ENCODE measurements around the gene NCOA7. TPM values are rescaled to one million over a fixed set of nuclear protein-coding genes. Genes with fewer than 3 reads are reported as not detected.

Gene NCOA7
- total RNA-seq, 1 donor = 41.7 TPM

- peak overlapping the region; percentile 77 for H3K4me3 ChIP-seq (ENCODE audit: low read depth, low read length)
- TF ChIP-seq, protein P1, sequence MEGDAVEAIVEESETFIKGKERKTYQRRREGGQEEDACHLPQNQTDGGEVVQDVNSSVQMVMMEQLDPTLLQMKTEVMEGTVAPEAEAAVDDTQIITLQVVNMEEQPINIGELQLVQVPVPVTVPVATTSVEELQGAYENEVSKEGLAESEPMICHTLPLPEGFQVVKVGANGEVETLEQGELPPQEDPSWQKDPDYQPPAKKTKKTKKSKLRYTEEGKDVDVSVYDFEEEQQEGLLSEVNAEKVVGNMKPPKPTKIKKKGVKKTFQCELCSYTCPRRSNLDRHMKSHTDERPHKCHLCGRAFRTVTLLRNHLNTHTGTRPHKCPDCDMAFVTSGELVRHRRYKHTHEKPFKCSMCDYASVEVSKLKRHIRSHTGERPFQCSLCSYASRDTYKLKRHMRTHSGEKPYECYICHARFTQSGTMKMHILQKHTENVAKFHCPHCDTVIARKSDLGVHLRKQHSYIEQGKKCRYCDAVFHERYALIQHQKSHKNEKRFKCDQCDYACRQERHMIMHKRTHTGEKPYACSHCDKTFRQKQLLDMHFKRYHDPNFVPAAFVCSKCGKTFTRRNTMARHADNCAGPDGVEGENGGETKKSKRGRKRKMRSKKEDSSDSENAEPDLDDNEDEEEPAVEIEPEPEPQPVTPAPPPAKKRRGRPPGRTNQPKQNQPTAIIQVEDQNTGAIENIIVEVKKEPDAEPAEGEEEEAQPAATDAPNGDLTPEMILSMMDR (IDR thresholded peaks at IDR 0.05; ENCODE audit: insufficient read depth, low read length) = no peak
- DNase-seq (ENCODE audit: low read depth) = no peak
Measured at GRCh38 chr6:125791820-125792165, 1.0 kb downstream of the NCOA7 start.

GRCh38 chr6:125792172-125792571 is 1.4 kb downstream of the NCOA7 start:
- TF ChIP-seq, protein P1 (IDR thresholded peaks at IDR 0.05; ENCODE audit: insufficient read depth, low read length) = no peak
- peak; percentile 43 for DNase-seq (ENCODE audit: low read depth)
- H3K4me3 ChIP-seq (ENCODE audit: low read depth, low read length) = peak overlapping the region; percentile 77

DNA sequence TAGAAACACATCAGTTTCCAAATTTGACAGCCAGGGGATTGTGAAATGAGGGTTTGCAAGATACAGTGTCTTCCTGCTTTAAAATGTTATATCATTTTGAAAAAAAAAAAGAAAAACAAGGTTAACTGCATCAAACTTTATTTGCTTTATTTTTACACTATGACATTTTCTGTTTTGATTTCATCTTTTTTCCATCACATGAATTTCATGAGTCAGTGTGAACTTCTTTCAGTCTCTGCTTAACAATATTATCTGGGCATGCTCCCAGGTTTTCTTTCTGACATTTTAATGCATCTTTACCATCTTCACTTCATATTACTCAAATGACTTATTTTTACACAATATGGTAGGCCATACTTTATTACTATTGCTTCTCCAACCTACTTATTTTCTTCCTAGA is 1.9 kb downstream of the NCOA7 start:
- TF ChIP-seq, protein P1 (IDR thresholded peaks at IDR 0.05; ENCODE audit: insufficient read depth, low read length) = no peak
- peak overlapping the region; percentile 77 for H3K4me3 ChIP-seq (ENCODE audit: low read depth, low read length)
- DNase-seq (ENCODE audit: low read depth) = peak; percentile 74

DNA sequence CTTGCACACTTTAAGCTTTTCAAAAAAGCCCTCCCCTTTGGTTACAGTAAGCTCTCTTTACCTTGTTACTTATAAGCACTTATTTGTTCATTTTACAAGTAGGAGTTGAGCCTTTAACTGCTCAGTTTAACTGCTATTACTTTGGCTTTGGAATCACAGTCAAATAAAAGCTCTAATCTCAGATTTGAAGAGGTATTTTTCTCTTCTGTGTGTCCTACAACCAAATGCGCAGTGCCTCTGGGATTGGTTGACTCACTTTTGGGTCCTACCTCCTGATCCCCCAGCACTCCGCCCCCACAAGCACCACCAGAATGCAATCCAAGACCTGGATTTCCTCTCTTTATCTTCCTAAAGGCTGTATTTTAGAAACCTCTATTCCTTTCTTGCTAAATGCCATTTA is 2.5 kb downstream of the NCOA7 start:
- TF ChIP-seq, protein P1 (IDR thresholded peaks at IDR 0.05; ENCODE audit: insufficient read depth, low read length) = no peak
- peak; percentile 62 for DNase-seq (ENCODE audit: low read depth)
- H3K4me3 ChIP-seq (ENCODE audit: low read depth, low read length) = peak overlapping the region; percentile 77

DNA sequence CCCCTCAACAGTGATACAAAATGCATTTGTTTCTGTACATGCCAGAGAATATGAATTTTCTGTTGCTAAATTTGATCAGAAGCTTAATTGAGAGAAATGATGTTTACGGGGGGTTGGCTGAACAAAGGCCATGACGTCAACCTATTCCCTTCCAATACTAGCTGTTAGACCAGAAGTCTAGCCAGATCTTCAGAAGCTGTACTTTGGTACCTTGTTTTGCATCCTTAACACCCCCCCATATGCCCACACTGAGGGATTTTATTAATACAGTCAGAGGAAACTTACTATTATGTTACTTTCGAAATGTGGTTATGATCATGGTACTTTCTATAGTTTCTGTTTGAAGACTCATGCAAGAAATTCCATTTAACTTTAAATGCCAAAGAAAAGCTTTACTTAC is 3.1 kb downstream of the NCOA7 start:
- peak overlapping the region; percentile 77 for H3K4me3 ChIP-seq (ENCODE audit: low read depth, low read length)
- TF ChIP-seq, protein P1 (IDR thresholded peaks at IDR 0.05; ENCODE audit: insufficient read depth, low read length) = no peak
- DNase-seq (ENCODE audit: low read depth) = peak; percentile 49

- DNase-seq (ENCODE audit: low read depth) = peak; percentile 67
- H3K4me3 ChIP-seq (ENCODE audit: low read depth, low read length) = peak overlapping the region; percentile 77
- TF ChIP-seq, protein P1 (IDR thresholded peaks at IDR 0.05; ENCODE audit: insufficient read depth, low read length) = no peak
Measured at GRCh38 chr6:125794342-125795137, 3.8 kb downstream of the NCOA7 start.

GRCh38 chr6:125795301-125795700 is 4.5 kb downstream of the NCOA7 start:
- TF ChIP-seq, protein P1 (IDR thresholded peaks at IDR 0.05; ENCODE audit: insufficient read depth, low read length) = no peak
- no peak overlapping the region for H3K4me3 ChIP-seq (ENCODE audit: low read depth, low read length)
- DNase-seq (ENCODE audit: low read depth) = no peak

Data from fibroblast of the aortic adventitia (primary cell).